GM20431 (cell line): ENCODE results near the gene PRDM11.
"Not testable (repeated sequence)": the region's sequence is repeated elsewhere in the genome, so short reads cannot be mapped to it uniquely, and the experiment has no call there.

Experiments used
- in situ Hi-C: fragments of 300-500 bp; cut with MseI, MboI; formaldehyde crosslinking; loops from one replicate; pipeline ENCODE4 v1.15.0; 2020; ENCODE audit warnings: low sequenced_read_pairs; ENCODE audit not compliant: unreplicated experiment

Gene PRDM11

DNA sequence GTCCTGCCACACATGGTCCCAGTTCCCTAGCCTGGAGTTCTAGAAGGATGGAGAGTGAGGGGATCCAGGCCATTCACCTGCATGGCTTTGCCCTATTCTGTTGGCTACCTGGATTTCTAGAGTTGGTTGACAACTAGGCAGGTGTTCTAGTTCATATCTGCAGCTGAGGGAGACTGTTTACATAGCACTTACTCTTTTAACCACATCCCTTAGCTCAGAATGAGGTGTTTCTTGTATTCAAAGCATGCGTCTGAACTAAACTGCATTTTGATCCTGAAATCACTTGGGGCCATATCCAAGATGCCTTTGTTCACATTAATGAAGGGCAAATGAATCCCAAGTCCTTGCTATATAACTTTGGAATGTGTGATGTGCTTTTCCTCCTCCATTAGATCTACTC, 78.8 kb downstream of the PRDM11 start:
- in situ Hi-C loops: no loop called here

DNA sequence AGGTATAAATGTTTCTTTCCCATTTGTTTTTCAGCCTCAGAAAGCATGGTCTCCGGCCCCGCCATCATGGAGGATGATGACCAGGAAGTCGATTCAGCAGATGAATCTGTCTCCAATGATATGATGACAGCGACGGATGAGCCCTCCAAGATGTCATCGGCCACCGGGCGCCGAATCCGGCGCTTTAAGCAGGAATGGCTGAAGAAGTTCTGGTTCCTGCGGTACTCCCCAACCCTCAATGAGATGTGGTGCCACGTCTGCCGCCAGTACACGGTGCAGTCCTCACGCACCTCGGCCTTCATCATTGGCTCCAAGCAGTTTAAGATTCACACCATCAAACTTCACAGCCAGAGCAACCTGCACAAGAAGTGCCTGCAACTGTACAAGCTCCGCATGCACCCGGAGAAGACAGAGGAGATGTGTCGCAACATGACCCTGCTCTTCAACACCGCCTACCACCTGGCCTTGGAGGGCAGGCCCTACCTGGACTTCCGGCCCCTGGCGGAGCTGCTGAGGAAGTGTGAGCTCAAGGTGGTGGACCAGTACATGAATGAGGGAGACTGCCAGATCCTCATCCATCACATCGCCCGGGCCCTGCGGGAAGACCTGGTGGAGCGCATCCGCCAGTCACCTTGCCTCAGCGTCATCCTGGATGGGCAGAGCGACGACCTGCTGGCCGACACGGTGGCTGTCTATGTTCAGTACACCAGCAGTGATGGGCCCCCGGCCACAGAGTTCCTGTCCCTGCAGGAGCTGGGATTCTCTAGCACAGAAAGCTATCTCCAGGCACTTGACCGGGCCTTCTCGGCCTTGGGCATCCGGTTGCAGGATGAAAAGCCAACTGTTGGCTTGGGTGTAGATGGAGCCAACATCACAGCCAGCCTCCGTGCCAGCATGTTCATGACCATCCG, 79.8 kb downstream of the PRDM11 start:
- in situ Hi-C loops: no loop called here

GRCh38 chr11:45226901-45227300, 80.5 kb downstream of the PRDM11 start:
- in situ Hi-C loops: no loop called here

DNA sequence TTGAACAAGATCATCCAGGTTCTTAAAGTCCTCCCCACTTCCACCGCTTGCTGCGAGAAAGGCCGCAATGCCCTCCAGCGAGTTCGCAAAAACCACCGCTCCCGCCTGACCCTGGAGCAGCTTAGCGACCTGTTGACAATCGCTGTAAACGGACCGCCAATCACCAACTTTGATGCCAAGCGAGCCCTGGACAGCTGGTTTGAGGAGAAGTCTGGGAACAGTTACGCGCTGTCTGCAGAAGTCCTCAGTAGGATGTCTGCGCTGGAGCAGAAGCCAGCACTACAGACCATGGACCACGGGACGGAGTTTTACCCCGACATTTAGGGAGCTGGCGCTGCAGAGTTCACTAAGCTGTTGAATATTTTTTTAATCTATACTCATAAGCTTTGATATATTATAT, 81.4 kb downstream of the PRDM11 start:
- in situ Hi-C loops: no loop called here

DNA sequence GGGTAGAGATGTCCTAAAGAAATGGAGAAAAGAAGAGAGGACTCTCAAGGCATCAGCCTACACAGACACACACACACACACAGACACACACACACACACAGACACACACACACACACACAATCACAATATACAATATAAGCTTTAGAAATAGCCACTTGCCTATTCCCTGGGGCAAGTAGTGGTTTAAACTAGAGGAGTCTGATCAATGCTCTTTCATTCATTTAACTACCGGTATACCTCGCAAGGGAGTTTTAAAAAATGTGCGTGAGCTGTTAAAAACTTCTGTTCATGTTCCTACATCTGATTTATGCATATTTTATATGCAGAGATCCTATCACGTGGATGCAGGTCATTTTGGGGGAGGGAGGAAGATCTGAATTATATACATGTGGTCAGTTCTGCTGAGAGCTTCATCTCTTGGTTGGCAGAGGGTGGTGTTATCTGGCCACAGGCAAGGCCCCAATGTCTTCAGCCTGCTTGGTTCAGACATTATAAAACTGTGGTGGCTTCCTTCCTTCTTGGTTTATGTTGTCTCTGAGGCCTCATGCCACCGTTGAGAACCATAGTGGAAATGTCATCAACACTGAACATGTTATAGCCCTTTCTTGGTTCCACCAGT, 83.1 kb downstream of the PRDM11 start:
- in situ Hi-C loops: no loop called here

DNA sequence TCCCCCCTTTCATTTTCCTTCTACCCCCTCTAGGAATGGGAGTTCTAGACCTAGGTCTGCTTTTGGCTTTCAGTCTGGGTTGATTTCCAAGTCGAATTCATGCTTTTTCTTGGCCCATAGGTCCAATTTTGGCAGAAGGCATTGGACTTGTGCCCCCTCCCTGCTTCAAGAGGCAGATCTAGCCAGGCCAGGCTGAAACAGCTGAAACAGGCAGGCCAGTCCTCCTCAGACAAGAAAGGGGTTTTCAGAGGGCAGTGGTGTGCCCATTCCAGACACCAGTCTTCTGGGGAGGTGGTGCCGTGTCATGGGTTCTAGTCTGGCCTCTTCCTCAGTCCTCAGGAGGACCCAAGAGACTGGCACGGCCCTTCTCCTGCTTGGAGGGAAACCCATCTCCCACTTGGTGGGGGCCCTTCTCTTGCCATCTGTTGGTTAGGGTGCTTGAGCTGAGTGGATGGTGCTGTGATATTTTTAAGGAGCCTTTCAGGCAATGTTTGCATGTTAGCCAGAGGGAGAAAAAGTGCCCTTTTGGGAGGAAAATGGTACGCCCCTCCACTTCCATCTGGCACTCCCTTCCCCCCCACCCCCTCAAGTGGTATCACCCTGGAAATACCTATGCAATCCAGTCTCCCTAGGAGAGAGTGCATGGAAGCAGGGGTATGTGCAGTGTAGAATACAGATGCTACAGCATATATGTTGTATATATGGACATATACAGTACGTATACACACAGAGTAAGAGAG, 86.1 kb downstream of the PRDM11 start:
- in situ Hi-C loops: no loop called here

GRCh38 chr11:45233121-45233803, 86.8 kb downstream of the PRDM11 start:
- in situ Hi-C loops: no loop called here

GRCh38 chr11:45233804-45234170, 87.3 kb downstream of the PRDM11 start:
- in situ Hi-C loops: no loop called here

GRCh38 chr11:45234306-45235006, 88.0 kb downstream of the PRDM11 start:
- in situ Hi-C loops: no loop called here

DNA sequence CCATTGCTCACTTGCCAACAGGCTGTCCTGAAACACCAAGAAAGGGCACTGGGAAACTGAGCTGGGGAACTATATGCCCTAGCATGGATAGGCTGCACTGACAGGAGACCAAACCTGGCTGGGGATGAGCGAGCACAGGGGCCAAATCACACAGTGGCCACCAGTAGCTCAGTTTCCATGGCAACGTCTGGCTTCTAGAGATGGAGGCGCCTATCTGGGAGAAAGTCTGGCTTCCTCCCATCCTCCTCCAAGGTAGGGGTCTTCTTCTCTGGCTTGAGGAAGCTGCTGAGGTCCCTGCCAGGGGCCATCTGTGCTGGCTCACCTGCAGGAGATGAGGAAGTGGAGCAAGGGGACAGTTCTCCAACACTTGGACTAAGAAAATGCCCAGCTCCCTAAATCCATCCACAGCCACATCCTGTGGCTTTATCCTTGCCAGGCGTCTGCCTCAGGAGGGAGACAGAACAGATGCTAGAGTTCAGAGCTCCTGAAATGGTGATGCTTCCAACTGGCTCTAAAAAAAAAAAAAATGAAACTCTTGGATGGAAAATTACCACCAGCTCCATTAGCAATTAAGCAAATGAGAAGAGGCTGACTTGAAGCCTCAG, 91.4 kb downstream of the PRDM11 start:
- in situ Hi-C loops: no loop called here

- in situ Hi-C loops: no loop called here
Measured at GRCh38 chr11:45238724-45239123, 92.3 kb downstream of the PRDM11 start.

DNA sequence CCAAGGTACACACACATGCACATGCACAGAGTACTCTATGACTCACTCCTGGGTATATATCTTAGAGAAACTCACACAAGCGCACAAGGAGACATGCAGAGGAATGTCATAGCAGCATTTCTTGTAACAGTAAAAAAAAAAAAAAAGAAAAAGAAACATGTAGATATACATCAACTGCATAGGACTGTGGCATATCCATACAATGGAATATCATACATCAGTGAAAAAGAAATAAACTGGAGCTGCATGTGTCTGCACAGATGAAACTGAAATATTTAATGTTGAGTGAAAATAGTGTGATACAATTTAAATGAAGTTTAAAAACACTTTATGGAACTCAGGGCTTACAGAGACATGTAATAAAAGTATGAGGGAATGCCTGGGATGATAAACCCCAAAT, 93.3 kb downstream of the PRDM11 start:
- in situ Hi-C loops: no loop called here

DNA sequence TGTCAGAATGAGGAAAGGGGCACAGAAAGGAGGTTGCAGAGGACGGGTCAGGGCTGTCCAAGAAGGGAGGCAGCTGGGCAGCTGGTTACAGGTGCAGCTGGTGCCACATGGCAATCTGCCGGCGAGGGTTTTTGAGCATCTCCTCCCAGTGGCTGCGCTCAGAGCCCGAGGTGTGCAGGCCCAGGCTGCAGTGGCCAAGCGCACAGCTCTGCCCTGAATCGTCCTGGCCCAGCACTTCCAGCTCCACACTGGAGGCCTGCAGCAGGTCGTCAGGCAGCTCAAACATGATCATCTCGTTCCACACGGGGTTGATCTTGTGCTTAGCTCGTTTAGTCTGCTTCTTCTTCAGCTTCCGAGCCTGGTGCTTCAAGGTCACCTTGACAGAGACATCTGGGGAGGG, 97.5 kb downstream of the PRDM11 start:
- in situ Hi-C loops: no loop called here

GRCh38 chr11:45245218-45246045, 99.0 kb downstream of the PRDM11 start:
- in situ Hi-C loops: no loop called here

- in situ Hi-C loops: no loop called here
Measured at GRCh38 chr11:45246241-45246640, 99.8 kb downstream of the PRDM11 start.

DNA sequence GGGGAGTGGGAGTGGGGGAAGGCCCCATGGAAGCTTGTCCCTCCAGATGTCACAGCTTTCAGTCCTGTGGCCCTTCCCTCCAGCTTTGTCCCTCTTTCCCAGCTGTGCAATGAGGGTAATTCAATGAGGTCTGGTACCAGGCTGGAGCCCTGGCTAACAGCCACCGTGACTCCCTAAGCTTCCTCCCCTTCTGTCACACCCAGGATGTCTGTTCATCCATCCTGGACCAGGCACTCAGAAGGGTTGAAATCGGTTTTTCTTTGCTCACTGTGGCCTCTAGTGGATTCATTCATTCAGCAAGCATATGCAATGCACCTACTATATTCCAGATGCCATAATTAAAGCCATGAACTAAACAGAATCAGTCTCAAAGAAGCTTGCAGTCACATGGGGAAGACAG, 101.0 kb downstream of the PRDM11 start:
- in situ Hi-C loops: no loop called here

DNA sequence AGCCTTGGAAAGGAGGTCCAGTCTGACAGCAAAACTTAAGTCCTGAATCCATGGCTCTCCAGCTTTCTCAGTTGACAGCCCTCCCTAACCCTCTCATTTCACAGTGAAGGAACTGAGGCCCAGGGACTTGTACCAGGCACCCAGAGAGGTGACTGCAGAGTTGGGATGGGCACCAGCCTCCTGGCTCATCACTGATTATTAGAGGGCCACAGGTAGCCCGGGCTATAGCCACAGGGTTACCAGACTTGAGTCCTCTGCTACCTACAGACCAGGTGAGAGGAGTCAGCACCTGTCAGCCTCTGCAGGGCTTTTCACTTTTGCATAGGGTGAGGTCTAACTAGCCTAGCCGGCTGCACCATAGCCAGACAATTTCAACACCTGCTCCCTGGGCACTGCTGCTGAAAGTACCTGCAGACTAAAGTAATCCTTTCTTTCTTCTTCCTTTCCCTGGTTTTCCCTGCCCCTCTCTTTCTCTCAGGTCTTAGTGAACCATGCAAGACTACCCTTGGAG, 102.1 kb downstream of the PRDM11 start:
- in situ Hi-C loops: no loop called here

GRCh38 chr11:45249372-45249771, 102.9 kb downstream of the PRDM11 start:
- in situ Hi-C loops: not testable (repeated sequence)
